Vagina (tissue), 2 donors: ENCODE measurements around the gene SHF. TPM values are rescaled to one million over a fixed set of nuclear protein-coding genes. Genes with fewer than 3 reads are reported as not detected.

Source experiments
- DNase-seq, 2 donors: peaks; one replicate each; pipeline ENCODE4 v3.0.0-alpha.2; 2017; ENCODE audit errors: extremely low spot score in 2 of 2
- H3K27ac ChIP-seq: fragments of 200-600 bp; sonication (generic); one replicate; pipeline ENCODE4 v1.5.1; 2019
- H3K27me3 ChIP-seq: fragments of 200-600 bp; sonication (generic); one replicate; pipeline ENCODE4 v1.5.1; 2019
- H3K36me3 ChIP-seq, 2 donors: fragments of 200-600 bp; sonication (generic); one replicate each; pipeline ENCODE4 v1.5.1; 2017 to 2019
- H3K4me1 ChIP-seq: fragments of 200-600 bp; sonication (generic); one replicate; pipeline ENCODE4 v1.5.1; 2019
- H3K4me3 ChIP-seq, 2 donors: fragments of 200-600 bp; sonication (generic); 1 replicate in 1 of 2; 2 replicates in 1 of 2; pipeline ENCODE4 v1.5.1; 2016 to 2019
- H3K9me3 ChIP-seq: fragments of 200-600 bp; sonication (generic); one replicate; pipeline ENCODE4 v1.5.1; 2019
- CTCF ChIP-seq, 3 experiments: fragments of 450-650 bp in 2 of 3; fragments of 200-600 bp in 1 of 3; sonication (generic) in 1 of 3; IDR thresholded peaks; one replicate each; pipeline ENCODE4 v1.5.1; 2017 to 2019; ENCODE audit warnings: antibody characterized with exemption in 3 of 3, mild to moderate bottlenecking in 2 of 3, moderate library complexity in 2 of 3
- POLR2A ChIP-seq, 2 donors: fragments of 450-650 bp; IDR thresholded peaks; one replicate each; pipeline ENCODE4 v1.6.1; 2017; ENCODE audit warnings: antibody characterized with exemption in 2 of 2, mild to moderate bottlenecking in 2 of 2, moderate library complexity in 2 of 2
- POLR2AphosphoS5 ChIP-seq, 2 donors: sonication (generic); formaldehyde crosslinking; IDR thresholded peaks; one replicate each; pipeline ENCODE4 v1.9.0; 2017; ENCODE audit warnings: antibody characterized with exemption in 2 of 2, mild to moderate bottlenecking in 2 of 2, low read depth in 1 of 2; ENCODE audit not compliant: insufficient read depth in 1 of 2
- intact Hi-C: fragments of 100-400 bp; cut with DNase I; formaldehyde crosslinking; loops from one replicate; pipeline ENCODE4 v1.15.1; 2023
- total RNA-seq: library from RNA; depleted of rRNA; stranded (reverse); fragments of >200 nt; gene quantifications from one replicate; pipeline ENCODE4 v1.2.3, GENCODE V29; 2016

Gene SHF
- total RNA-seq, 1 donor from 2014 or later, result 15.0 TPM

- H3K27me3 ChIP-seq, result no peaks in the 10 kb centered on the region
Observed at GRCh38 chr15:45128971-45129639, 58.7 kb downstream of the SHF start.

GRCh38 chr15:45126535-45127158 lies 61.1 kb downstream of the SHF start:
- no peak for DNase-seq
- peaks cover 10% of the 10 kb centered on the region for H3K4me1 ChIP-seq
- H3K4me3 ChIP-seq, result no peak overlapping the region
- no peaks in the 10 kb centered on the region for H3K9me3 ChIP-seq
- intact Hi-C loops, result no loop called here
- H3K27ac ChIP-seq, result no peak overlapping the region
- H3K27me3 ChIP-seq, result no peaks in the 10 kb centered on the region
- H3K36me3 ChIP-seq, result no peaks in the 10 kb centered on the region
- TF ChIP-seq CTCF (IDR thresholded peaks at IDR 0.05) (no peak), POLR2A (IDR thresholded peaks at IDR 0.05) (no peak), POLR2AphosphoS5 (IDR thresholded peaks at IDR 0.05; ENCODE audit: insufficient read depth in 1 of 2, low read depth in 1 of 2) (no peak)

More at GRCh38 chr15:45128971-45129639, 58.7 kb downstream of the SHF start:
- Histone ChIP-seq H3K4me3 (peak overlapping the region; percentile 34 to 47), H3K9me3 (no peaks in the 10 kb centered on the region), H3K27ac (peak overlapping the region; percentile 55), H3K4me1 (peaks cover 10% of the 10 kb centered on the region), H3K36me3 (no peaks in the 10 kb centered on the region)
- intact Hi-C loops, result no loop called here
- no peak for DNase-seq
- TF ChIP-seq CTCF (IDR thresholded peaks at IDR 0.05), result no peak

GRCh38 chr15:45123397-45123796 lies 64.4 kb downstream of the SHF start:
- H3K27ac ChIP-seq, result no peak overlapping the region
- H3K4me1 ChIP-seq, result no peaks in the 10 kb centered on the region
- intact Hi-C loops, result no loop called here
- H3K4me3 ChIP-seq, result no peak overlapping the region
- no peak for DNase-seq
- H3K9me3 ChIP-seq, result no peaks in the 10 kb centered on the region
- no peaks in the 10 kb centered on the region for H3K27me3 ChIP-seq
- TF ChIP-seq CTCF (IDR thresholded peaks at IDR 0.05) (no peak), POLR2A (IDR thresholded peaks at IDR 0.05) (no peak), POLR2AphosphoS5 (IDR thresholded peaks at IDR 0.05; ENCODE audit: insufficient read depth in 1 of 2, low read depth in 1 of 2) (no peak)
- H3K36me3 ChIP-seq, result no peaks in the 10 kb centered on the region

- Histone ChIP-seq H3K27me3 (no peaks in the 10 kb centered on the region), H3K4me3 (no peak overlapping the region), H3K27ac (no peak overlapping the region), H3K4me1 (peaks cover 4% of the 10 kb centered on the region), H3K36me3 (no peaks in the 10 kb centered on the region), H3K9me3 (no peaks in the 10 kb centered on the region)
- no peak for DNase-seq
- no peak for TF ChIP-seq POLR2A (IDR thresholded peaks at IDR 0.05)
- TF ChIP-seq POLR2AphosphoS5 (IDR thresholded peaks at IDR 0.05; ENCODE audit: insufficient read depth in 1 of 2, low read depth in 1 of 2), result no peak
- TF ChIP-seq CTCF (IDR thresholded peaks at IDR 0.05), result no peak
- intact Hi-C loops, result no loop called here
Observed at GRCh38 chr15:45122719-45123118, 65.0 kb downstream of the SHF start.

- no peak for DNase-seq
- Histone ChIP-seq H3K4me3 (no peak overlapping the region), H3K27me3 (no peaks in the 10 kb centered on the region), H3K27ac (no peak overlapping the region), H3K36me3 (no peaks in the 10 kb centered on the region), H3K9me3 (no peaks in the 10 kb centered on the region), H3K4me1 (peaks cover 12% of the 10 kb centered on the region)
- intact Hi-C loops, result no loop called here
- TF ChIP-seq POLR2A (IDR thresholded peaks at IDR 0.05) (no peak), POLR2AphosphoS5 (IDR thresholded peaks at IDR 0.05; ENCODE audit: insufficient read depth in 1 of 2, low read depth in 1 of 2) (no peak), CTCF (IDR thresholded peaks at IDR 0.05) (no peak)
Observed at GRCh38 chr15:45121706-45122417, 65.9 kb downstream of the SHF start.
